Neural cell (in vitro differentiated cells): ENCODE measurements around the gene ZFX.

Source experiments
- CTCF ChIP-seq: fragments of 450-650 bp; IDR thresholded peaks from 2 replicates; pipeline ENCODE4 v1.5.1; 2014; ENCODE audit warnings: antibody characterized with exemption, mild to moderate bottlenecking, moderate library complexity; ENCODE audit not compliant: poor library complexity, severe bottlenecking
- EP300 ChIP-seq: fragments of 450-650 bp; conservative IDR thresholded peaks from 2 replicates; pipeline ENCODE4 v1.6.1; 2014; ENCODE audit warnings: antibody characterized with exemption, mild to moderate bottlenecking, moderate library complexity; ENCODE audit not compliant: poor library complexity, severe bottlenecking
- EZH2 ChIP-seq: fragments of 200-600, 300-800 bp; shearing (Covaris generic), sonication (generic); IDR thresholded peaks from 2 replicates; pipeline ENCODE4 v1.6.1; 2014; ENCODE audit warnings: antibody characterized with exemption, low read length, borderline replicate concordance, mild to moderate bottlenecking; ENCODE audit not compliant: insufficient read depth, poor library complexity, severe bottlenecking
- MXI1 ChIP-seq: fragments of 450-650 bp; conservative IDR thresholded peaks from 2 replicates; pipeline ENCODE4 v1.6.1; 2014; ENCODE audit warnings: antibody characterized with exemption, mild to moderate bottlenecking; ENCODE audit not compliant: poor library complexity, severe bottlenecking
- POLR2AphosphoS5 ChIP-seq: IDR thresholded peaks from 2 replicates; pipeline ENCODE4 v1.6.1; 2012
- RAD21 ChIP-seq: fragments of 450-650 bp; conservative IDR thresholded peaks from 2 replicates; pipeline ENCODE4 v1.6.1; 2014; ENCODE audit warnings: antibody characterized with exemption, mild to moderate bottlenecking, moderate library complexity
- TAF1 ChIP-seq: IDR thresholded peaks from 2 replicates; pipeline ENCODE4 v1.6.1; 2012; ENCODE audit warnings: low read depth
- TF ChIP-seq, protein P1 (sequence below): IDR thresholded peaks from 2 replicates; pipeline ENCODE4 v1.6.1; 2012; ENCODE audit warnings: borderline replicate concordance

- TF ChIP-seq EZH2 (no peak), CTCF (no peak), POLR2AphosphoS5 (no peak), RAD21 (no peak), TAF1 (no peak), EP300 (no peak), MXI1 (no peak)
- TF ChIP-seq, protein P1, sequence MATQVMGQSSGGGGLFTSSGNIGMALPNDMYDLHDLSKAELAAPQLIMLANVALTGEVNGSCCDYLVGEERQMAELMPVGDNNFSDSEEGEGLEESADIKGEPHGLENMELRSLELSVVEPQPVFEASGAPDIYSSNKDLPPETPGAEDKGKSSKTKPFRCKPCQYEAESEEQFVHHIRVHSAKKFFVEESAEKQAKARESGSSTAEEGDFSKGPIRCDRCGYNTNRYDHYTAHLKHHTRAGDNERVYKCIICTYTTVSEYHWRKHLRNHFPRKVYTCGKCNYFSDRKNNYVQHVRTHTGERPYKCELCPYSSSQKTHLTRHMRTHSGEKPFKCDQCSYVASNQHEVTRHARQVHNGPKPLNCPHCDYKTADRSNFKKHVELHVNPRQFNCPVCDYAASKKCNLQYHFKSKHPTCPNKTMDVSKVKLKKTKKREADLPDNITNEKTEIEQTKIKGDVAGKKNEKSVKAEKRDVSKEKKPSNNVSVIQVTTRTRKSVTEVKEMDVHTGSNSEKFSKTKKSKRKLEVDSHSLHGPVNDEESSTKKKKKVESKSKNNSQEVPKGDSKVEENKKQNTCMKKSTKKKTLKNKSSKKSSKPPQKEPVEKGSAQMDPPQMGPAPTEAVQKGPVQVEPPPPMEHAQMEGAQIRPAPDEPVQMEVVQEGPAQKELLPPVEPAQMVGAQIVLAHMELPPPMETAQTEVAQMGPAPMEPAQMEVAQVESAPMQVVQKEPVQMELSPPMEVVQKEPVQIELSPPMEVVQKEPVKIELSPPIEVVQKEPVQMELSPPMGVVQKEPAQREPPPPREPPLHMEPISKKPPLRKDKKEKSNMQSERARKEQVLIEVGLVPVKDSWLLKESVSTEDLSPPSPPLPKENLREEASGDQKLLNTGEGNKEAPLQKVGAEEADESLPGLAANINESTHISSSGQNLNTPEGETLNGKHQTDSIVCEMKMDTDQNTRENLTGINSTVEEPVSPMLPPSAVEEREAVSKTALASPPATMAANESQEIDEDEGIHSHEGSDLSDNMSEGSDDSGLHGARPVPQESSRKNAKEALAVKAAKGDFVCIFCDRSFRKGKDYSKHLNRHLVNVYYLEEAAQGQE: no peak
Measured at GRCh38 chrX:24243692-24244091, 94.2 kb downstream of the ZFX start.
